Keratinocyte (primary cell): ENCODE data around the gene CD3G.

Source experiments
- CTCF ChIP-seq, 3 experiments: IDR thresholded peaks in 1 of 3; conservative IDR thresholded peaks in 1 of 3; optimal IDR thresholded peaks in 1 of 3; 2 replicates in 2 of 3; 3 replicates in 1 of 3; pipeline versions ENCODE3 to v1.5.1; 2011; ENCODE audit warnings: low read length in 3 of 3, mild to moderate bottlenecking in 3 of 3, moderate library complexity in 2 of 3, control low read depth in 1 of 3, inconsistent platforms in 1 of 3; ENCODE audit not compliant: insufficient read depth in 2 of 3; ENCODE audit errors: extremely low read depth in 1 of 3
- EZH2 ChIP-seq: IDR thresholded peaks from one replicate; pipeline ENCODE4 v1.6.1; 2012; ENCODE audit warnings: inconsistent platforms, mild to moderate bottlenecking, low read length, moderate library complexity

GRCh38 chr11:118353084-118353710, 9.1 kb downstream of the CD3G start:
- TF ChIP-seq CTCF (optimal IDR thresholded peaks at IDR 0.05 in 1 of 3, IDR thresholded peaks at IDR 0.05 in 1 of 3, conservative IDR thresholded peaks at IDR 0.05 in 1 of 3; ENCODE audit: extremely low read depth in 1 of 3, insufficient read depth in 2 of 3, low read length in 3 of 3) (peak in 2 of 3 experiments; percentile 23 to 27), EZH2 (no peak)
